ENCODE data around the gene PLEKHO1. TPM values are rescaled to one million over a fixed set of nuclear protein-coding genes. Genes with fewer than 3 reads are reported as not detected.
A peak's percentile ranks its signal among the peaks of the same experiment; 100 is the strongest.
"Not testable (repeated sequence)": the region's sequence is repeated elsewhere in the genome, so short reads cannot be mapped to it uniquely, and the experiment has no call there.

PLEKHO1 gene
- total and polyA plus RNA-seq, 2 donors: 74.8 to 119 TPM

GRCh38 chr1:150142083-150142482, 7.6 kb upstream of the PLEKHO1 start:
- no peak overlapping the region for H3K27ac ChIP-seq (ENCODE audit: low read depth in 1 of 2, low read length in 1 of 2)
- H3K36me3 ChIP-seq (ENCODE audit: control insufficient read depth in 2 of 2, insufficient read depth in 2 of 2, low read length in 1 of 2): no peaks in the 10 kb centered on the region
- H3K27me3 ChIP-seq (ENCODE audit: control insufficient read depth in 2 of 2, insufficient read depth in 1 of 2, low read length in 1 of 2): peaks cover 0 to 1% of the 10 kb centered on the region in 2 donors
- no peak overlapping the region for H3K4me3 ChIP-seq (ENCODE audit: low read length in 2 of 2)
- DNase-seq (ENCODE audit: low read depth in 6 of 9, low spot score in 9 of 9): no peak
- H3K9me3 ChIP-seq (ENCODE audit: control insufficient read depth in 2 of 2, insufficient read depth in 1 of 2, low read length in 1 of 2): no peaks in the 10 kb centered on the region
- peaks cover 0 to 10% of the 10 kb centered on the region in 2 donors for H3K4me1 ChIP-seq (ENCODE audit: control insufficient read depth in 2 of 2, insufficient read depth in 2 of 2, low read length in 2 of 2)

- WGBS: 39% methylated on average over 5 of the region's 5 CpGs
Measured at GRCh38 chr1:150144606-150145005, 5.1 kb upstream of the PLEKHO1 start.

GRCh38 chr1:150146016-150146415, 3.7 kb upstream of the PLEKHO1 start:
- peaks cover 0 to 27% of the 10 kb centered on the region in 2 donors for H3K4me1 ChIP-seq (ENCODE audit: control insufficient read depth in 2 of 2, insufficient read depth in 2 of 2, low read length in 2 of 2)
- WGBS: 96% methylated on average over 5 of the region's 5 CpGs
- not testable (repeated sequence) for H3K36me3 ChIP-seq (ENCODE audit: control insufficient read depth in 2 of 2, insufficient read depth in 2 of 2, low read length in 1 of 2); H3K4me3 ChIP-seq (ENCODE audit: low read length in 2 of 2); H3K27ac ChIP-seq (ENCODE audit: low read depth in 1 of 2, low read length in 1 of 2); DNase-seq (ENCODE audit: low read depth in 6 of 9, low spot score in 9 of 9); H3K9me3 ChIP-seq (ENCODE audit: control insufficient read depth in 2 of 2, insufficient read depth in 1 of 2, low read length in 1 of 2)
- H3K27me3 ChIP-seq (ENCODE audit: control insufficient read depth in 2 of 2, insufficient read depth in 1 of 2, low read length in 1 of 2): peaks cover 0 to 23% of the 10 kb centered on the region in 2 donors

More at GRCh38 chr1:150144606-150145005, 5.1 kb upstream of the PLEKHO1 start:
- H3K4me3 ChIP-seq (ENCODE audit: low read length in 2 of 2): no peak overlapping the region
- peaks cover 0 to 23% of the 10 kb centered on the region in 2 donors for H3K27me3 ChIP-seq (ENCODE audit: control insufficient read depth in 2 of 2, insufficient read depth in 1 of 2, low read length in 1 of 2)
- peaks cover 0 to 25% of the 10 kb centered on the region in 2 donors for H3K4me1 ChIP-seq (ENCODE audit: control insufficient read depth in 2 of 2, insufficient read depth in 2 of 2, low read length in 2 of 2)
- no peak overlapping the region for H3K27ac ChIP-seq (ENCODE audit: low read depth in 1 of 2, low read length in 1 of 2)
- no peaks in the 10 kb centered on the region for H3K9me3 ChIP-seq (ENCODE audit: control insufficient read depth in 2 of 2, insufficient read depth in 1 of 2, low read length in 1 of 2)
- no peaks in the 10 kb centered on the region for H3K36me3 ChIP-seq (ENCODE audit: control insufficient read depth in 2 of 2, insufficient read depth in 2 of 2, low read length in 1 of 2)
- DNase-seq (ENCODE audit: low read depth in 6 of 9, low spot score in 9 of 9): no peak

DNA sequence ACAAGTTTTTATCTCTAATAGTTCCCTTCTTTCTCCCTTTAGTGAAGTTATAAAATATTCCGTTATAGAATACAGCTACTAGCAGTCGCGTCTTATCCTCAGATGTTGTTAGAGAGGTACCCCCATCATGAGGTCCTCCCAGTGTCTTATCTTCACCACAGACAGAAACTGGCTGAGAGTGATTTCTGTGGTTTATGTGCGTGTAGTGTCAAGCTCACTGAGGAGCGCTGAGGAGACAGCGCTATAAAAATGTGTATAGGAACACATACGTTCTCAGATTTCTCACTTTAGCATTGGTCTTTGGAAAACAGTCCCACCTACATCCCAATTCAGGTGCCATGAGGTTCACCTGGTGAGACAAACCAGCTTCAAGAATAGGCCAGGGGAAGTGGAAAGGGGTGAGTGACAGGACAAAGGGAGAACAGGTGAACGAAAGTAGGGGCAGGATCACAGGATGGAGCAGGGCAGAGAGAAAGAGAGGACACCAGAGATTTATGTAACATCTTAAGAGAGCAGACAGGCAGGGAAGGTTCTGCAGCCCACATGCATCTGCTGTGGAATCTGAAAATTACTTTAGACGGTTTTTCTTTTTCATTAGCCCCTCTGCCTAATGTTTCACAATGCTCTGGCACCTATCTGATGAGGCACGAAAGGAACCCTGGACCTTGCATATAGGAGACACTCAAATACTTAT, 2.7 kb upstream of the PLEKHO1 start:
- no peaks in the 10 kb centered on the region for H3K9me3 ChIP-seq (ENCODE audit: control insufficient read depth in 2 of 2, insufficient read depth in 1 of 2, low read length in 1 of 2)
- WGBS: 26% methylated on average over 10 of the region's 10 CpGs
- peak in 1 of 9 donors; percentile 55 for DNase-seq (ENCODE audit: low read depth in 6 of 9, low spot score in 9 of 9)
- H3K27me3 ChIP-seq (ENCODE audit: control insufficient read depth in 2 of 2, insufficient read depth in 1 of 2, low read length in 1 of 2): peaks cover 0 to 23% of the 10 kb centered on the region in 2 donors
- H3K27ac ChIP-seq (ENCODE audit: low read depth in 1 of 2, low read length in 1 of 2): no peak overlapping the region
- no peak overlapping the region for H3K4me3 ChIP-seq (ENCODE audit: low read length in 2 of 2)
- peaks cover 6 to 35% of the 10 kb centered on the region in 2 donors for H3K4me1 ChIP-seq (ENCODE audit: control insufficient read depth in 2 of 2, insufficient read depth in 2 of 2, low read length in 2 of 2)
- H3K36me3 ChIP-seq (ENCODE audit: control insufficient read depth in 2 of 2, insufficient read depth in 2 of 2, low read length in 1 of 2): no peaks in the 10 kb centered on the region

DNA sequence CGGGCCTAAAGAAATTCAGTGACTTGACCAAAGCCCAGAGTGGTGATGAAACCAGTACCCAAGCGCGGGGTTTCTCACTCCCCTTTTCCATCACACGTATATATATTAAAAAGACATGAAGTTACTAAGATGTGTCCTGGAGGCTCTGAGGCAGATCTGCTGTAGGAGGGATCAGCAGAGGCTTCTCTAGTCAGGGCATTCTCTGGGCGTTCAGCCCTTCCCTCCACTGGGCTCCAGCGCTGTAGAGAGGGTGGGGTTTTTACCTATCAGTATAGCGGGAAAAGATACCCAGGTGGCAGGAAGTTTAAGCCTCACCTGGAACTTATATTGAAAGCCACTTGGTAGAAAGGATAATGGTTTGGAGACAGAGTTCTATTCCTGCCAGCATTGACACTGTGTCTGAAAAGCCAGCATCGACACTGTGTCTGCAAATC, 862 bp upstream of the PLEKHO1 start:
- Histone ChIP-seq H3K4me1 (ENCODE audit: control insufficient read depth in 2 of 2, insufficient read depth in 2 of 2, low read length in 2 of 2) (peaks cover 13 to 44% of the 10 kb centered on the region in 2 donors), H3K27me3 (ENCODE audit: control insufficient read depth in 2 of 2, insufficient read depth in 1 of 2, low read length in 1 of 2) (peaks cover 0 to 23% of the 10 kb centered on the region in 2 donors), H3K27ac (ENCODE audit: low read depth in 1 of 2, low read length in 1 of 2) (peak overlapping the region in 1 of 2 donors; percentile 55), H3K36me3 (ENCODE audit: control insufficient read depth in 2 of 2, insufficient read depth in 2 of 2, low read length in 1 of 2) (peaks cover 2 to 13% of the 10 kb centered on the region in 2 donors), H3K9me3 (ENCODE audit: control insufficient read depth in 2 of 2, insufficient read depth in 1 of 2, low read length in 1 of 2) (no peaks in the 10 kb centered on the region), H3K4me3 (ENCODE audit: low read length in 2 of 2) (peak overlapping the region; percentile 52 to 94)
- DNase-seq (ENCODE audit: low read depth in 6 of 9, low spot score in 9 of 9): no peak
- WGBS: 29% methylated on average over 8 of the region's 8 CpGs

GRCh38 chr1:150150133-150151021, 661 bp downstream of the PLEKHO1 start:
- peak overlapping the region; percentile 87 to 94 for H3K4me3 ChIP-seq (ENCODE audit: low read length in 2 of 2)
- H3K9me3 ChIP-seq (ENCODE audit: control insufficient read depth in 2 of 2, insufficient read depth in 1 of 2, low read length in 1 of 2): no peaks in the 10 kb centered on the region
- H3K27ac ChIP-seq (ENCODE audit: low read depth in 1 of 2, low read length in 1 of 2): peak overlapping the region; percentile 88 to 91
- peaks cover 14 to 42% of the 10 kb centered on the region in 2 donors for H3K4me1 ChIP-seq (ENCODE audit: control insufficient read depth in 2 of 2, insufficient read depth in 2 of 2, low read length in 2 of 2)
- peaks cover 15 to 28% of the 10 kb centered on the region in 2 donors for H3K36me3 ChIP-seq (ENCODE audit: control insufficient read depth in 2 of 2, insufficient read depth in 2 of 2, low read length in 1 of 2)
- H3K27me3 ChIP-seq (ENCODE audit: control insufficient read depth in 2 of 2, insufficient read depth in 1 of 2, low read length in 1 of 2): peaks cover 0 to 23% of the 10 kb centered on the region in 2 donors
- under 1% methylated on average over 114 of the region's 114 CpGs for WGBS
- peak in 1 of 9 donors; percentile 62 for DNase-seq (ENCODE audit: low read depth in 6 of 9, low spot score in 9 of 9)

DNA sequence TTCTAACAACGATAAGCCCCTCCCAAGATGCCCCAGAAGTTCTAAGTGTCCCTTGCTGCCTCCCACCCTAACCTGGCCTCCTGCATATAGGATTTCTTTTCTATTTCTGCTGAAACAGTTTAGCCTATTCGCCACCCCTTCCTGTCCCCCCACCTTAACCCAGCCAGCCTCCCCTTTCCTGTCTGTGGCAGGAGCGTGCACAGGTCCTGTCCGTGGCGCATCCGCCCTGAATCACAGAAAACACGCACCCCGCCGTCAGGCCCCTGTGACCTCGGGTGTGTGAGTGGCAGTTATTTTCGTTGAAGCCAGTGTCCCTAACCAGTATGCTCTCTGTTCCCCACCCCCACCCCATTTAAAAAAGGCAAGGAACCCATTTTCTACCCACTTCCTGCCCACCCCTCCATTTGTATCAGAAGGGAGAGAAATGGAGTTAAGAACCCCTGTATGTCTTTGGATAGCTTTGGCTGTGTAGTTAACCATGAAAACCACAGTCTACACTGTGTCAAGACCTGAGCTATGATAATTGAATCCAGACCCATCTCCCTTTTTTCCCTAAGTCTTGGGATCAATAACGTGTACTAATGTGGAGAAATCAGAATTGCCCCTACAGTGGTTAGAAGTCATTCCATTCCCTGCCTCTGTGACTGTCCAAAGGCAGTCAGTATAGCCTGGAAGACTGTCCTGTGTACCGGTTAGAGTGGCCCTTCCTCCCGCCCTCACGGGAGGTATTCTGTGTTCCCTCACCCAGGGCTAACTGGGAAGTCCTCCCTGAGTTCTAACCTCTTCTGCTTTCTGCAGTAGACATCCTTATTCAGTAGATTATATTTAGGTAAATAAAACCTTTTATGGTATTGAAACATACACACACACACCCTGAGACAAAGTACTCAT, 1.8 kb downstream of the PLEKHO1 start:
- WGBS: 9% methylated on average over 15 of the region's 15 CpGs
- peaks cover 24 to 40% of the 10 kb centered on the region in 2 donors for H3K36me3 ChIP-seq (ENCODE audit: control insufficient read depth in 2 of 2, insufficient read depth in 2 of 2, low read length in 1 of 2)
- peak overlapping the region; percentile 87 to 94 for H3K4me3 ChIP-seq (ENCODE audit: low read length in 2 of 2)
- H3K27ac ChIP-seq (ENCODE audit: low read depth in 1 of 2, low read length in 1 of 2): peak overlapping the region; percentile 88 to 91
- no peaks in the 10 kb centered on the region for H3K9me3 ChIP-seq (ENCODE audit: control insufficient read depth in 2 of 2, insufficient read depth in 1 of 2, low read length in 1 of 2)
- peaks cover 14 to 42% of the 10 kb centered on the region in 2 donors for H3K4me1 ChIP-seq (ENCODE audit: control insufficient read depth in 2 of 2, insufficient read depth in 2 of 2, low read length in 2 of 2)
- H3K27me3 ChIP-seq (ENCODE audit: control insufficient read depth in 2 of 2, insufficient read depth in 1 of 2, low read length in 1 of 2): peaks cover 0 to 23% of the 10 kb centered on the region in 2 donors
- peak in 5 of 9 donors; percentile 49 to 86 (median 66) for DNase-seq (ENCODE audit: low read depth in 6 of 9, low spot score in 9 of 9)

DNA sequence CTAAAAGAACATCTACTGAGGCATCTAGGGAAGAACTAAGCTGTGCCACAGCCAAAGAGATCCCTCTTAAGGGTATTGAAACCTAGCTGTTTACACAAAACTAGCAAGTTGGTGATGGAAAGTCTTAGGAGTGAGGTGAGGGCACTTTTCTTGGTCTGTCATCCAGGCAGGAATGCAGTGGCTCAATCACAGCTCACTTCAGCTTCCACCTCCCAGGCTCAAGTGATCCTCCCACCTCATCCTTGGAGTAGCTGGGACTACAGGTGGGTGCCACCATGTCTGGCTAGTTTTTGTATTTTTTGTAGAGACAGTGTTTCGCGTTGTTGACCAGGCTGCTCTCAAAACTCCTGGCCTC, 2.4 kb downstream of the PLEKHO1 start:
- WGBS: 90% methylated on average over 2 of the region's 2 CpGs
- Histone ChIP-seq H3K36me3 (ENCODE audit: control insufficient read depth in 2 of 2, insufficient read depth in 2 of 2, low read length in 1 of 2) (peaks cover 30 to 46% of the 10 kb centered on the region in 2 donors), H3K4me3 (ENCODE audit: low read length in 2 of 2) (peak overlapping the region in 1 of 2 donors; percentile 87), H3K4me1 (ENCODE audit: control insufficient read depth in 2 of 2, insufficient read depth in 2 of 2, low read length in 2 of 2) (peaks cover 14 to 40% of the 10 kb centered on the region in 2 donors), H3K27ac (ENCODE audit: low read depth in 1 of 2, low read length in 1 of 2) (peak overlapping the region; percentile 66 to 88), H3K9me3 (ENCODE audit: control insufficient read depth in 2 of 2, insufficient read depth in 1 of 2, low read length in 1 of 2) (no peaks in the 10 kb centered on the region), H3K27me3 (ENCODE audit: control insufficient read depth in 2 of 2, insufficient read depth in 1 of 2, low read length in 1 of 2) (peaks cover 0 to 21% of the 10 kb centered on the region in 2 donors)
- no peak for DNase-seq (ENCODE audit: low read depth in 6 of 9, low spot score in 9 of 9)

All from thymus (tissue), 11 donors.